Thyroid gland (tissue), 4 donors: Measurements from ENCODE around the gene PER2. TPM values are rescaled to one million over a fixed set of nuclear protein-coding genes. Genes with fewer than 3 reads are reported as not detected.

ENCODE experiments used
- DNase-seq, 2 donors: peaks; one replicate each; pipeline ENCODE4 v3.0.0-alpha.2; 2019
- H3K27ac ChIP-seq, 3 donors: fragments of 200-600 bp; sonication (generic); 1 replicate in 2 of 3; 2 replicates in 1 of 3; pipeline ENCODE4 v1.5.1; 2016 to 2019; ENCODE audit warnings: mild to moderate bottlenecking in 1 of 3, moderate library complexity in 1 of 3
- H3K27me3 ChIP-seq: fragments of 200-600 bp; sonication (generic); one replicate; pipeline ENCODE4 v1.5.1; 2019
- H3K36me3 ChIP-seq, 2 donors: fragments of 200-600 bp; sonication (generic); one replicate each; pipeline ENCODE4 v1.5.1; 2016 to 2019
- H3K4me1 ChIP-seq, 2 donors: fragments of 200-600 bp; sonication (generic); one replicate each; pipeline ENCODE4 v1.5.1; 2017 to 2019
- H3K4me3 ChIP-seq, 3 donors: fragments of 200-600 bp; sonication (generic); replicated peaks in 1 of 3; 1 replicate in 2 of 3; 2 replicates in 1 of 3; pipeline ENCODE4 v1.5.1; 2016; ENCODE audit warnings: mild to moderate bottlenecking in 1 of 3
- H3K9me3 ChIP-seq: fragments of 200-600 bp; sonication (generic); one replicate; pipeline ENCODE4 v1.5.1; 2017
- POLR2A ChIP-seq, 2 donors: fragments of 450-650 bp; IDR thresholded peaks; one replicate each; pipeline ENCODE4 v1.6.1; 2017; ENCODE audit warnings: antibody characterized with exemption in 2 of 2, mild to moderate bottlenecking in 2 of 2, moderate library complexity in 1 of 2
- WGBS, 2 donors: methylation state at CpG; one replicate each; pipeline ENCODE4 v1.1.5; 2017; 5-methylcytosine and 5-hydroxymethylcytosine counted together
- intact Hi-C: fragments of 100-400 bp; cut with DNase I; formaldehyde crosslinking; loops from one replicate; pipeline ENCODE4 v1.15.1; 2023
- total RNA-seq, 4 donors: library from RNA; depleted of rRNA; stranded (reverse); fragments of >200 nt; gene quantifications; one replicate each; pipeline ENCODE4 v1.2.3, GENCODE V29; 2016
- TF ChIP-seq, protein P1 (sequence below), 6 experiments: fragments of 200-600 bp in 3 of 6; fragments of 450-650 bp in 3 of 6; sonication (generic) in 3 of 6; IDR thresholded peaks; one replicate each; pipeline ENCODE4 v1.5.1; 2016 to 2019; ENCODE audit warnings: antibody characterized with exemption in 6 of 6, mild to moderate bottlenecking in 2 of 6, inconsistent platforms in 1 of 6, moderate library complexity in 1 of 6

The PER2 gene
- total RNA-seq, 4 donors from 2014 or later: 6.5 to 17.6 (median 9.6) TPM

DNA sequence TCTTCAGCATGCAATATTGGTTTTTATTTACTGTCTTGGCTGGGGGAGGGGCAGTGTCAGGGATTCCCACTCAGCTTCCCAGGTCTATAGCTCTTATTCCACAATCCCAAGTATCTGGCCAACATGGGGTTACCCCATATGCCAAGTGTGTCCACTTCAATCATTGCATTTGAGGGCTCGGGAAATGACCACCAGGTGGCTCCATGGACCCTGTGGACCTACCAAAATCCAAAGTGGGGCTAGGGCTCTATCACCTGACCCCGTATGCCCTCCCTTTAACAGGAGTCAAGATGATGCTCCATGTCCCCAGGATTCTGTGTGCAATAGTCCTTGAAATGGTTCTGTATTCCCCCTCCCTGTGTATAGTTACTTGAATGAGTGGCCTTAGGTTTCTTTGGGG, 19.8 kb upstream of the PER2 start:
- no peaks in the 10 kb centered on the region for H3K9me3 ChIP-seq
- H3K27me3 ChIP-seq: no peaks in the 10 kb centered on the region
- H3K27ac ChIP-seq: no peak overlapping the region
- H3K4me1 ChIP-seq: no peaks in the 10 kb centered on the region
- DNase-seq: no peak
- H3K36me3 ChIP-seq: no peaks in the 10 kb centered on the region
- WGBS, 2 donors: 58 to 83% methylated on average over 2 of the region's 2 CpGs
- intact Hi-C loops: no loop called here
- no peak overlapping the region for H3K4me3 ChIP-seq
- no peak for TF ChIP-seq POLR2A (IDR thresholded peaks at IDR 0.05)
- TF ChIP-seq, protein P1, sequence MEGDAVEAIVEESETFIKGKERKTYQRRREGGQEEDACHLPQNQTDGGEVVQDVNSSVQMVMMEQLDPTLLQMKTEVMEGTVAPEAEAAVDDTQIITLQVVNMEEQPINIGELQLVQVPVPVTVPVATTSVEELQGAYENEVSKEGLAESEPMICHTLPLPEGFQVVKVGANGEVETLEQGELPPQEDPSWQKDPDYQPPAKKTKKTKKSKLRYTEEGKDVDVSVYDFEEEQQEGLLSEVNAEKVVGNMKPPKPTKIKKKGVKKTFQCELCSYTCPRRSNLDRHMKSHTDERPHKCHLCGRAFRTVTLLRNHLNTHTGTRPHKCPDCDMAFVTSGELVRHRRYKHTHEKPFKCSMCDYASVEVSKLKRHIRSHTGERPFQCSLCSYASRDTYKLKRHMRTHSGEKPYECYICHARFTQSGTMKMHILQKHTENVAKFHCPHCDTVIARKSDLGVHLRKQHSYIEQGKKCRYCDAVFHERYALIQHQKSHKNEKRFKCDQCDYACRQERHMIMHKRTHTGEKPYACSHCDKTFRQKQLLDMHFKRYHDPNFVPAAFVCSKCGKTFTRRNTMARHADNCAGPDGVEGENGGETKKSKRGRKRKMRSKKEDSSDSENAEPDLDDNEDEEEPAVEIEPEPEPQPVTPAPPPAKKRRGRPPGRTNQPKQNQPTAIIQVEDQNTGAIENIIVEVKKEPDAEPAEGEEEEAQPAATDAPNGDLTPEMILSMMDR (IDR thresholded peaks at IDR 0.05): peak in 1 of 6 experiments; percentile 14

DNA sequence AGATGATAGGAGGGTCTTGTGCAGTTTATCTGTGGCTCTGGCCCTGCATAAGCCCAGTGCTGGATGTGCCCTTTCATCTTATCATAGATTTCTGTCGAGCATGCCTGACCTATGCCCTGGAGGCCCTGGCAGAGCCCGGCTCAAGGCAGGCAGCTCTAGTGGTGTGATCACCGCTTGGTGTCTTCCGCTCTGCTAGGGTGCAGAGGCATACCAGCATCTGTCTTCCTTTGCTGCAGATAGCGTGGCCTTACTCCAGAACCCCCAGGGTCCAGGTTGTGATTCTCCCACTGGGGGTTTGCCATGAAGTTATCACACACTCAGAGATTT, 18.2 kb upstream of the PER2 start:
- Histone ChIP-seq H3K9me3 (no peaks in the 10 kb centered on the region), H3K27ac (no peak overlapping the region), H3K27me3 (no peaks in the 10 kb centered on the region), H3K4me3 (no peak overlapping the region), H3K4me1 (no peaks in the 10 kb centered on the region), H3K36me3 (no peaks in the 10 kb centered on the region)
- TF ChIP-seq, protein P1 (IDR thresholded peaks at IDR 0.05): no peak
- intact Hi-C loops: no loop called here
- WGBS, 2 donors: 87 to 90% methylated on average over 5 of the region's 5 CpGs
- DNase-seq: no peak

GRCh38 chr2:238305965-238306671, 17.7 kb upstream of the PER2 start:
- 89 to 90% methylated on average over 11 of the region's 11 CpGs for WGBS, 2 donors
- DNase-seq: no peak
- Histone ChIP-seq H3K4me3 (no peak overlapping the region), H3K9me3 (no peaks in the 10 kb centered on the region), H3K36me3 (no peaks in the 10 kb centered on the region), H3K27ac (no peak overlapping the region), H3K27me3 (no peaks in the 10 kb centered on the region), H3K4me1 (no peaks in the 10 kb centered on the region)
- TF ChIP-seq, protein P1 (IDR thresholded peaks at IDR 0.05): no peak
- no peak for TF ChIP-seq POLR2A (IDR thresholded peaks at IDR 0.05)
- intact Hi-C loops: no loop called here

GRCh38 chr2:238305092-238305862, 16.9 kb upstream of the PER2 start:
- intact Hi-C loops: no loop called here
- 92% methylated on average over 10 to 12 of the region's 12 CpGs for WGBS, 2 donors
- H3K27me3 ChIP-seq: no peaks in the 10 kb centered on the region
- H3K36me3 ChIP-seq: no peaks in the 10 kb centered on the region
- H3K4me1 ChIP-seq: peaks cover 1 to 6% of the 10 kb centered on the region in 2 donors
- TF ChIP-seq, protein P1 (IDR thresholded peaks at IDR 0.05): no peak
- no peak for TF ChIP-seq POLR2A (IDR thresholded peaks at IDR 0.05)
- H3K9me3 ChIP-seq: no peaks in the 10 kb centered on the region
- no peak for DNase-seq
- no peak overlapping the region for H3K27ac ChIP-seq
- no peak overlapping the region for H3K4me3 ChIP-seq

GRCh38 chr2:238304116-238304515, 15.7 kb upstream of the PER2 start:
- Histone ChIP-seq H3K9me3 (no peaks in the 10 kb centered on the region), H3K27me3 (no peaks in the 10 kb centered on the region), H3K4me3 (no peak overlapping the region), H3K27ac (no peak overlapping the region), H3K4me1 (peaks cover 11 to 15% of the 10 kb centered on the region in 2 donors), H3K36me3 (no peaks in the 10 kb centered on the region)
- intact Hi-C loops: no loop called here
- WGBS, 2 donors: 79 to 89% methylated on average over 5 to 6 of the region's 6 CpGs
- no peak for DNase-seq
- TF ChIP-seq, protein P1 (IDR thresholded peaks at IDR 0.05): no peak
- TF ChIP-seq POLR2A (IDR thresholded peaks at IDR 0.05): no peak
